Amniotic epithelial cell (primary cell): ENCODE data around the gene PLXDC2.
"Not testable (repeated sequence)": the region's sequence is repeated elsewhere in the genome, so short reads cannot be mapped to it uniquely, and the experiment has no call there.

Experiments
- DNase-seq: peaks from one replicate; pipeline ENCODE4 v3.0.0-alpha.2; 2010; ENCODE audit warnings: low read depth

PLXDC2 gene

GRCh38 chr10:20045100-20045499 is 228.9 kb downstream of the PLXDC2 start:
- DNase-seq: not testable (repeated sequence)

- DNase-seq: no peak
Observed at GRCh38 chr10:20048161-20048560, 231.9 kb downstream of the PLXDC2 start.

- no peak for DNase-seq
Observed at GRCh38 chr10:20058135-20058534, 241.9 kb downstream of the PLXDC2 start.

- DNase-seq: peak; percentile 56
Observed at GRCh38 chr10:20059084-20059835, 243.0 kb downstream of the PLXDC2 start.

- DNase-seq: no peak
Observed at GRCh38 chr10:20065814-20066213, 249.6 kb downstream of the PLXDC2 start.

GRCh38 chr10:20073167-20073566 is 256.9 kb downstream of the PLXDC2 start:
- DNase-seq: no peak

- no peak for DNase-seq
Observed at GRCh38 chr10:20075713-20076112, 259.5 kb downstream of the PLXDC2 start.

- no peak for DNase-seq
Observed at GRCh38 chr10:20084451-20084850, 268.2 kb downstream of the PLXDC2 start.

- peak; percentile 35 for DNase-seq
Observed at GRCh38 chr10:20085115-20085514, 268.9 kb downstream of the PLXDC2 start.

GRCh38 chr10:20087353-20087752 is 271.1 kb downstream of the PLXDC2 start:
- DNase-seq: no peak

GRCh38 chr10:20088061-20088701 is 271.9 kb downstream of the PLXDC2 start:
- DNase-seq: no peak

GRCh38 chr10:20089879-20090278 is 273.6 kb downstream of the PLXDC2 start:
- DNase-seq: no peak

- DNase-seq: no peak
Observed at GRCh38 chr10:20090831-20091230, 274.6 kb downstream of the PLXDC2 start.

- DNase-seq: no peak
Observed at GRCh38 chr10:20091698-20092097, 275.5 kb downstream of the PLXDC2 start.

- DNase-seq: no peak
Observed at GRCh38 chr10:20093600-20093999, 277.4 kb downstream of the PLXDC2 start.

GRCh38 chr10:20094226-20094976 is 278.2 kb downstream of the PLXDC2 start:
- DNase-seq: no peak

- peak; percentile 89 for DNase-seq
Observed at GRCh38 chr10:20100171-20100570, 283.9 kb downstream of the PLXDC2 start.

GRCh38 chr10:20105236-20105635 is 289.0 kb downstream of the PLXDC2 start:
- DNase-seq: peak; percentile 96

GRCh38 chr10:20105931-20106330 is 289.7 kb downstream of the PLXDC2 start:
- peak; percentile 97 for DNase-seq

- peak; percentile 22 for DNase-seq
Observed at GRCh38 chr10:20108021-20108420, 291.8 kb downstream of the PLXDC2 start.

GRCh38 chr10:20109613-20110012 is 293.4 kb downstream of the PLXDC2 start:
- no peak for DNase-seq

GRCh38 chr10:20110125-20111100 is 294.2 kb downstream of the PLXDC2 start:
- DNase-seq: no peak
